Progenitor cell of endocrine pancreas (in vitro differentiated cells): ENCODE results near the gene LGALS7B. TPM values are rescaled to one million over a fixed set of nuclear protein-coding genes. Genes with fewer than 3 reads are reported as not detected.
A peak's percentile ranks its signal among the peaks of the same experiment; 100 is the strongest.

Experiments used
- DNase-seq: peaks from one replicate; pipeline ENCODE4 v3.0.0; 2021; ENCODE audit warnings: low spot score; ENCODE audit not compliant: unreplicated experiment
- H3K27ac Mint-ChIP-seq: 2 replicates; pipeline ENCODE4 v1.8.0; 2021; ENCODE audit warnings: mild to moderate bottlenecking, moderate library complexity, mixed read lengths
- H3K27me3 Mint-ChIP-seq: 2 replicates; pipeline ENCODE4 v1.8.0; 2021; ENCODE audit warnings: mixed read lengths
- H3K36me3 Mint-ChIP-seq: 2 replicates; pipeline ENCODE4 v1.8.0; 2022; ENCODE audit warnings: mixed read lengths; ENCODE audit not compliant: insufficient read depth
- H3K4me1 Mint-ChIP-seq: 2 replicates; pipeline ENCODE4 v1.8.0; 2021; ENCODE audit warnings: low read depth, mixed read lengths
- H3K4me3 Mint-ChIP-seq: 2 replicates; pipeline ENCODE4 v1.8.0; 2021; ENCODE audit warnings: low read depth, mild to moderate bottlenecking, moderate library complexity, mixed read lengths
- H3K9me3 Mint-ChIP-seq: 2 replicates; pipeline ENCODE4 v1.8.0; 2021; ENCODE audit warnings: low read depth, mixed read lengths
- CTCF ChIP-seq: fragments of 200-600 bp; sonication (generic); IDR thresholded peaks from one replicate; pipeline ENCODE4 v1.5.0; 2021; ENCODE audit warnings: antibody characterized with exemption, mild to moderate bottlenecking; ENCODE audit not compliant: unreplicated experiment
- total RNA-seq: library from RNA; stranded (reverse); gene quantifications from 2 replicates; pipeline ENCODE4 v1.2.1, GENCODE V29; 2021

Gene LGALS7B
- total RNA-seq, 1 donor from 2014 or later = not detected

- Mint-ChIP-seq H3K4me1 (peaks cover 13% of the 10 kb centered on the region), H3K36me3 (peaks cover 15% of the 10 kb centered on the region), H3K9me3 (no peaks in the 10 kb centered on the region), H3K27ac (peak overlapping the region; percentile 95), H3K27me3 (no peaks in the 10 kb centered on the region), H3K4me3 (peak overlapping the region; percentile 72)
- no peak for TF ChIP-seq CTCF
- DNase-seq = no peak
Observed at GRCh38 chr19:38830039-38830733, 41.2 kb downstream of the LGALS7B start.

- Mint-ChIP-seq H3K9me3 (no peaks in the 10 kb centered on the region), H3K4me3 (peak overlapping the region; percentile 72), H3K4me1 (peaks cover 13% of the 10 kb centered on the region), H3K27me3 (no peaks in the 10 kb centered on the region), H3K36me3 (peaks cover 17% of the 10 kb centered on the region), H3K27ac (peak overlapping the region; percentile 95)
- DNase-seq = no peak
- no peak for TF ChIP-seq CTCF
Observed at GRCh38 chr19:38831142-38831605, 42.2 kb downstream of the LGALS7B start.

DNA sequence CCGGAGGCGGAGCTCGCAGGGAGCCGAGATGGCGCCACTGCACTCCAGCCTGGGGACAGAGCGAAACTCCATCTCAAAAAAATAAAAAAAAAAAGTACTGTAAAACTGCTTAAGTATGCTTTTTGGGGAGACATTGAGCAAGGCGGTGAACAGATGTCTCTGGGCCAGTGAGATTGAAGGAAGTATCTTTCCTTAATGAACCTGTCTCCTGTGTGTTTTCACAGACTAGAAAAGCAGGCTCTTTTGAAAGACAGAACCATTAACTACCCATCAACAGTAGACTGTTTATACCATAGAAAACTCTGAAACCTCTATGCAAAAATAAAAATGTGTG, 44.1 kb downstream of the LGALS7B start:
- DNase-seq = no peak
- Mint-ChIP-seq H3K4me1 (peaks cover 22% of the 10 kb centered on the region), H3K27me3 (no peaks in the 10 kb centered on the region), H3K4me3 (no peak overlapping the region), H3K27ac (no peak overlapping the region), H3K36me3 (peaks cover 19% of the 10 kb centered on the region), H3K9me3 (no peaks in the 10 kb centered on the region)
- TF ChIP-seq CTCF = no peak

DNA sequence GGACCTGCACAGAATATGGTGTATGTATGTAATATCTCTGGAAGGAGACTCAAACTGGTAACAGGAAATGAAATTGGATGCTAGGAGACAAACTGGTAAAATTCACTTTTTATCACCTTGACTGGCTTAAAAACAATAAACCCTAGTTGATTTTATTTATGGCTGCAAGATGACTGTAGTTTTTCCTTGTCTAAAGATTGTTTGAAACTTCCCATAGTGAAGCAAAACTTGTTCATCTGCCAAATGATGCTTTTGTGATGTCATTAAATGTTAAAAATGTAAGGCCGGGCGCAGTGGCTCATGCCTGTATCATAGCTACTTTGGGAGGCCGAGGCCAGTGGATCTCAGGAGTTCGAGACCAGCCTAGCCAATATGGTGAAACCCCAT, 45.1 kb downstream of the LGALS7B start:
- H3K9me3 Mint-ChIP-seq = no peaks in the 10 kb centered on the region
- DNase-seq = no peak
- H3K27me3 Mint-ChIP-seq = no peaks in the 10 kb centered on the region
- no peak for TF ChIP-seq CTCF
- H3K4me3 Mint-ChIP-seq = no peak overlapping the region
- peaks cover 28% of the 10 kb centered on the region for H3K4me1 Mint-ChIP-seq
- H3K36me3 Mint-ChIP-seq = peaks cover 21% of the 10 kb centered on the region
- H3K27ac Mint-ChIP-seq = peak overlapping the region; percentile 45

- no peaks in the 10 kb centered on the region for H3K9me3 Mint-ChIP-seq
- no peaks in the 10 kb centered on the region for H3K27me3 Mint-ChIP-seq
- no peak for DNase-seq
- TF ChIP-seq CTCF = no peak
- H3K27ac Mint-ChIP-seq = peak overlapping the region; percentile 56
- peaks cover 23% of the 10 kb centered on the region for H3K36me3 Mint-ChIP-seq
- H3K4me3 Mint-ChIP-seq = no peak overlapping the region
- peaks cover 28% of the 10 kb centered on the region for H3K4me1 Mint-ChIP-seq
Observed at GRCh38 chr19:38834590-38834989, 45.6 kb downstream of the LGALS7B start.
